ENCODE measurements around the gene TBCC. TPM values are rescaled to one million over a fixed set of nuclear protein-coding genes. Genes with fewer than 3 reads are reported as not detected.
"Not testable (repeated sequence)": the region's sequence is repeated elsewhere in the genome, so short reads cannot be mapped to it uniquely, and the experiment has no call there.

Gene TBCC
- total RNA-seq, 2 donors from 2014 or later, result 12.2 to 13.0 TPM

DNA sequence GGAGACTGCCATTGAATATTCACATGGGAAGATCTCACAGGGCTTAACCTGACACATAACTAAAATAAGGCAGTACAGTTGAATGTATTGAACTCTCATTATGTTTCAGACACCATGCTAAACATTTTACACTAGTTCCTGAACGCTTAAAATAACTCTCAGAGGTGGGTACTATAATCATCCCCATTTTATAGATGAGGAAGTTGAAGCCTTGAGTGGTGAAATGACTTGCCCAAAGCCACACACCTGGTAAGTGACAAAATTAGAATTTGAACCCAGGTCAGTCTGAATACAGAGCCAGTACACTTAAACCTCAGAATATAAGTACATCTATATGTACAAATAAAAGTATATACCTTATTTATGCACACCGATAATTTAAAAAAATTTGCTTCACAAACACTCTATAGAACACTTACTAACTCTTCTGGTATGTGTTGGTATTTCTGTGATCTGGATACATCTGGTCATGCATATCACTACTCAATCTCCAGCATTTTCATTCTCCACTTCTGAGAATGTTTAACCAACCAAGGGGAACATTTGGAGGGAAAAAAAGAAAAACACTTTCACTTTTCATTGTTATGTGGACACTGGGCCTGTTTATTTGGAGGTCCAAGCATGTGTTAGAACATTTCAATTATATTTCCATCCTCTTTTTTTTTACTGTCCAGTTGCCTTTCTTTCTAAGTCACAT lies 31.4 kb upstream of the TBCC start:
- no peak for DNase-seq
- ATAC-seq, result no peak
- intact Hi-C loops (cut with DNase I), result no loop called here

GRCh38 chr6:42774821-42775487 lies 29.1 kb upstream of the TBCC start:
- peak; percentile 22 to 25 for ATAC-seq
- DNase-seq; intact Hi-C loops (cut with DNase I): not testable (repeated sequence)

DNA sequence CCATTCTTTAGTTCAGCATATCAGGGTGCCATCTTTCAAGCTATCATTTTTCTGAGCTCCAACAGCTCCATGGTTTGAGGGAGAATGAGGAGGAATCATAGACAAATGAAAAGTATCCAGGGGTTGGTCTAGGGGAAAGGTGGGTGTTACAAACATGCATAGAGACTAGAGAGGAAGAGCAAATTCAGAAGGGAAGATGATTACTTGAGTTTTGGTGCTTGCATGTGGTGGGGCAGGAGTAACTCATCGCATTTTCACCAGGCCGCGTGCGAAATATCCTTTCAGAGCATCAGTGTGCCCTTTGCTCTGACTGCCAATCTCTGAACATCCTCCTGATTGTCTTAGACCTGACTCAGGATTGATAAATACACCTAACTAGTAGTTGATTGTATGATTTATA lies 28.3 kb upstream of the TBCC start:
- ATAC-seq, result no peak
- intact Hi-C loops (cut with DNase I), result no loop called here
- no peak for DNase-seq

GRCh38 chr6:42771741-42772100 lies 25.8 kb upstream of the TBCC start:
- intact Hi-C loops (cut with DNase I), result no loop called here
- DNase-seq (no peak), ATAC-seq (no peak)

DNA sequence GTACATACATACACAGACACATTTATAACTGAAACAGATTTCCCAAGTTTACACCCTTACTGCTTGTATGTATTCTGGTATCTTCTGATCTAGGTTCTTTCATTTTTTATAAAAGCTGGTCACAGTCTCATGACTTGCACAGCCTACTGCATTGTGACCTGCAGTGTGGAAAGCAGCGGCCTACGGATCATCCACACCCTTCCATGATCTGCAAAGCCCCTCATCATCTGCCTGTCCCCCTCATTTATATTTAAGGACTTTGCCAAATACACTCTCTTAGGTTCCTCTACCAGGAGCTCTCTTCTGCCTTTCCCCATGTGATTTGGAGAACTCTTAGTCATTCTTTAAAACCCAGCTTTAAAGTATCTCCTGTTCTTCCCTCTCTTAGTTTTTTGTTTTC lies 23.9 kb upstream of the TBCC start:
- intact Hi-C loops (cut with DNase I), result no loop called here
- no peak for DNase-seq
- ATAC-seq, result no peak

DNA sequence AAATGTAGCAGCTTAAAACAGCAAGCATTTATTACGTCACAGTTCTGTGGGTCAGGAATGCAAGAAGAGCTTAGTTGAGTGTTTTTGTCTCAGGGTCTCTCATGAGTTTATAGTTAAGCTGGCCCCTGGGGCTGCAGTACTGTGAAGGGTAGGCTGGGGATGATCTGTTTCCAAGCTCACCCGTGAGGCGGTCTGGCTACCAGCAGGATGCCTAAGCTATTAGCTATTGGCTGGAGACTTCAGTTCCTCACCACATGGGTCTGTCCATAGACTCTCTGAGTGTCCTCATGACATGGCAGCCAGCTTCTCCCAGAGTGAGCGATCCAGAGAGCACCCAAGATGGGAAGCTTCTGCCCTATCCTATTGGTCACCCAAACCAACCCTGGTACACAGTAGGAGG lies 23.1 kb upstream of the TBCC start:
- intact Hi-C loops (cut with DNase I), result no loop called here
- DNase-seq, result no peak
- no peak for ATAC-seq

DNA sequence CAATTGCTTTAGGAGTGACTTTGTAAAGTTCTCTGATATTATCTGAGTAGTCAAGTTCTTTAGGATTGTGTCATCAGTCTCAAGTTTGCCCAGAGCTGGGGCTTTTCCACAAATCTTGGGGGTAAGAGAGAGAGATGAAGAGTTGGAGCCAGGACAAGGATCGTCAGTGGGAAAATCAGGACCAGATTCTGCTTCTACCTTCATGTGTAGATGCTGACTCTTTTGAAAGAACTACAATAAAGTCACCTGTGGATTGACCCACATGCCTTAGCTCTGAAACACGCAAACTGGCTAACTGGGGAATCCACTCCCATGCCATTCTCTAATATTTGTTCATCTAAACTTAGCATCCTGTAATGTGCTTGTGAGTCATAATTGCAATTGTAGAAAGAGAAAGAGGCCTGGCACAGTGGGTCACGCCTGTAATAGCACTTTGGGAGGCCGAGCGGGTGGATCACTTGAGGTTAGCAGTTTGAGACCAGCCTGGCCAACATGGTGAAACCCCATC lies 20.3 kb upstream of the TBCC start:
- intact Hi-C loops (cut with DNase I), result no loop called here
- ATAC-seq (no peak), DNase-seq (no peak)

- intact Hi-C loops (cut with DNase I), result no loop called here
- DNase-seq, result no peak
- peak in 1 of 2 donors; percentile 19 for ATAC-seq
These were observed 19.2 kb upstream of the TBCC start for GRCh38 chr6:42764911-42765648.

DNA sequence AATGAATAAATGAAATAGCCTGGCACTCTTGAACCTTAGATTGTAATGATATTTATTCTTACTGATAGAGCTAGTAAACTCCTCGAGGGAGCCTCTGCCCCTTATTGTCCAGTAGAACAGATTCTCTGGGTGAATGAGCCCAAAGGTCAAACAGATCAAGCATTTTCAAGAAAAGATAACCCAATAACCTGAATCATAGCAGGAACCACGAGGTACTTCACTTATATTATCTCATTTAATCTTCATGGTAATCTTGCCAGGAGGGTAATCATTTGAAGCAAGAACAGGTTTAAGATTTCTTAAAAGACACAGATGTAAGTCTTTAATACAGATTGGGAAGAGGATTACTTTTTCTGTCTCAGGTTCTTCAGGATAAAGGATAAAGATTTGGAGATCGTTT lies 17.0 kb upstream of the TBCC start:
- intact Hi-C loops (cut with DNase I), result no loop called here

GRCh38 chr6:42762426-42762859 lies 16.5 kb upstream of the TBCC start:
- DNase-seq (no peak), ATAC-seq (no peak)
- intact Hi-C loops (cut with DNase I), result no loop called here

More for the DNA sequence above, 17.0 kb upstream of the TBCC start:
- ATAC-seq (no peak), DNase-seq (no peak)

- DNase-seq (no peak), ATAC-seq (no peak)
- intact Hi-C loops (cut with DNase I), result no loop called here
These were observed 15.6 kb upstream of the TBCC start for GRCh38 chr6:42761287-42762067.

DNA sequence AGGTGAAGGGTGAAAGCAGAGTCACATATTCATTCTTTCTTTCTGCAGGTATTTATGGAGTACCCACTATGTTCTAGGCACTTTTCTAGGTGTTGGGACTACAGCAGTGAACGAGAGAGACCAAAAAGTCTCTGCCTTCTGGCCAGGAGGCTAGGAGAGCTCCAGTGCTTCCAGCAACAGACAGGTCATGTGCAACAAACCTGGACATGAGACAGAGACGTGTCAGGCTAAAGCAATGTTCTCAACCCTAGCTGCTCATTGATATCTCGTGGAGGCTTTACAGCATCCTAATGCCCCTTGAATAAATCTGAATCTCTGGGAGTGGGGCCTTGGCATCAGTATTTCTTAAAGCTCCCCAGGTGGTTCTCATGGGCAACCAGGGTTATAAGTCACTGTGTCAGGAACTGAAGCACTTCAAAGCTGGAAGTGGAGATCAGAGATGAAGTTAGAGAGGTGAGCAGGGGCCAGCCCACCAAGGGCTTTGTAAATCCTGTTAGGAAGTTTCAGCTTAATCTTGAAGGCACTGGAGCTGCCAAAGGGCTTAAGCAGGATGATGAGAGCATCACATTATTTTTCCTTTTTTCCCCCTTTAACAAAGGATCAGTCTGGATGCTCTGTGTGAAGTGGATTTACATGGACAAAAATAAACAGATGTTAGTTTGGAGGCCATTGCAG lies 13.0 kb upstream of the TBCC start:
- intact Hi-C loops (cut with DNase I), result no loop called here
- DNase-seq (no peak), ATAC-seq (no peak)

GRCh38 chr6:42756722-42757121 lies 10.8 kb upstream of the TBCC start:
- DNase-seq (no peak), ATAC-seq (no peak)
- intact Hi-C loops (cut with DNase I), result no loop called here

DNA sequence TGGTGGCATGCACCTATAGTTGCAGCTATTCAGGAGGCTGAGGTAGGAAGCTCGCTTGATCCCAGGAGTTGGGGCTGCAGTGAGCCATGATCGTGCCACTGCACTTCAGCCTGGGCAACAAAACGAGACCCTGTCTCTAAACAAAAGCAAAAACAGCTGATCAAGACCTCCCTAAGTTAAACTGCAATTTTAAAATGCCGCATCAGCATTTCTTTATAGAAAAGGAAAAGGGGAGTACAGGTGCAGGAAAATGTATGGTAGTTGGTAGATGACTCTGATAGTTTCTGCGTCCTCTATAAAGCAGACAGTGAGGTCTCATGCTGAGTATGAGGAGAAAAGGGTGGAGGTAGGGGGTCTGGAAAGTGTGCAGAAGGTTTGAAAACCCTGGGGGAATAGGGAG lies 8.9 kb upstream of the TBCC start:
- no peak for DNase-seq
- intact Hi-C loops (cut with DNase I), result no loop called here
- ATAC-seq, result no peak

GRCh38 chr6:42751055-42751454 lies 5.2 kb upstream of the TBCC start:
- DNase-seq, result no peak
- no peak for ATAC-seq
- intact Hi-C loops (cut with DNase I), result no loop called here

- no peak for DNase-seq
- no peak for ATAC-seq
- intact Hi-C loops (cut with DNase I), result loop anchor here in 1 of 2 donors (5.0 kb wide), 1 partner anchor 129 kb away; the partner anchor contains the start of gene RPL7L1
These were observed 2.4 kb upstream of the TBCC start for GRCh38 chr6:42748203-42748898.

DNA sequence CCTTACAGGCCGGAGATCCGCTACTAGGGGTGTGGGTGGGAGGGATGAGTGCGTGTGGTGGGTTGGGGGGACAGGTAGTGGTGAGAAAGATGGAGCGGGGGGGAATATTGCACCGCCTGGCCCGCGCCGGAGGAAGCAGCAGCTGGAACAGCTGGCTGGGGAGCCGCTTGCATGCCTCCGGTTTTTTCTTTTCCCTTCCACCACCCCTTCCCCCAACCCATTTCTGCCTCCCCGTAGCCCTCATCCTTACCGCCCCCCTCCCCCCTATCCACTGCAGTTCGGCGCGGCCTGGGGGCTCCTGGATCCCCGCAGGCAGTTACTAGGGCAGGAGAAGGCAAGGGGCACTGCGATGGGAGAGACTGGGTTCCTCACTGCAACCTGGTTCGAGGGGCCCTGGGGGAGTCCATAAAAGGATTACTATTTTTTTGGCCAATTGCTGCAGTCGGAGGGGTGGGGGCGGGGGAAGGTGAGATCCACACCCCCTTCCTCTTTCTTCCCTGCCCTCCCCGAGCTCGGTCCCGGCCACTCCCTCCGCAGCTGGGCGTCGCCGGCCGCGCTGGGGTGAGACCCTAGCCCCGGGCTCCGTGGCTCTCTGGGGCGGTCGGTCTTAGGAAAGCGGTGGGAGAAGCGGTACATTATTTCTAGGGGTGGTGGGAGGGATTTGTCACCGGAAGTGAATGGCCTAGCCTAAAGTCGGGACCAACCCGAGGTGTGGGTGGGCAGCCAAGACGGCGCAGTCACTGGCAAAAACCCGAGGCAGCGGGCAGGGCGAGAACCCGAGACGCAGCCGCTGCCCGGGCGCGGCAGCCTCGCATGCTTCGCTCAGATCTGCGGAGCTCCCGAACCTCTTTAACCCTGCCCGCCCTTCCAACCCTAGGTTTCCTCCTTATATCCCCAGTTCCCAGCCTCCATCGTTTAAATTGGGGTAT lies 824 bp upstream of the TBCC start:
- DNase-seq (peak; percentile 84), ATAC-seq (peak; percentile 79 to 91)
- intact Hi-C loops (cut with DNase I), result loop anchor here (1.0 to 5.0 kb wide), 3 partner anchors 34 to 131 kb away; partner anchors contain the start of genes BICRAL (in 1 of the 2) and RPL7L1 (in 1 of the 2)

All from left cardiac atrium (tissue), 4 donors.